ENCODE data around the gene POTEB2.
"Not testable (repeated sequence)": the region's sequence is repeated elsewhere in the genome, so short reads cannot be mapped to it uniquely, and the experiment has no call there.

The POTEB2 gene

GRCh38 chr15:20866214-20866613 is at the start of gene POTEB2:
Gene POTEB2 (minus strand): TSS chr15:20866314. CDS start chr15:20866281, 33 bp downstream.
- DNase-seq (ENCODE audit: low read depth in 1 of 2, low spot score in 1 of 2) = not testable (repeated sequence)

- not testable (repeated sequence) for DNase-seq (ENCODE audit: low read depth in 1 of 2, low spot score in 1 of 2)
Observed at GRCh38 chr15:20879916-20880315, 13.8 kb upstream of the POTEB2 start.

GRCh38 chr15:20878464-20878863 is 12.3 kb upstream of the POTEB2 start:
- not testable (repeated sequence) for DNase-seq (ENCODE audit: low read depth in 1 of 2, low spot score in 1 of 2)

GRCh38 chr15:20877819-20878218 is 11.7 kb upstream of the POTEB2 start:
- DNase-seq (ENCODE audit: low read depth in 1 of 2, low spot score in 1 of 2) = not testable (repeated sequence)
